Peyer's patch (tissue), 4 donors: ENCODE measurements around the gene ERC1.

ENCODE experiments used
- CTCF ChIP-seq, 6 experiments: fragments of 450-650 bp in 4 of 6; fragments of 200-600 bp in 2 of 6; sonication (generic) in 1 of 6; IDR thresholded peaks; one replicate each; pipeline ENCODE4 v1.5.1; 2017 to 2019; ENCODE audit warnings: antibody characterized with exemption in 6 of 6, mild to moderate bottlenecking in 3 of 6, moderate library complexity in 1 of 6
- POLR2A ChIP-seq, 2 donors: fragments of 450-650 bp; IDR thresholded peaks; one replicate each; pipeline ENCODE4 v1.5.1; 2017; ENCODE audit warnings: antibody characterized with exemption in 2 of 2, mild to moderate bottlenecking in 2 of 2, moderate library complexity in 2 of 2

GRCh38 chr12:1501695-1502378, 510.8 kb downstream of the ERC1 start:
- no peak for TF ChIP-seq CTCF (IDR thresholded peaks at IDR 0.05)
- TF ChIP-seq POLR2A (IDR thresholded peaks at IDR 0.05), result no peak
